ENCODE results near the gene EPS8.

EPS8 gene

DNA sequence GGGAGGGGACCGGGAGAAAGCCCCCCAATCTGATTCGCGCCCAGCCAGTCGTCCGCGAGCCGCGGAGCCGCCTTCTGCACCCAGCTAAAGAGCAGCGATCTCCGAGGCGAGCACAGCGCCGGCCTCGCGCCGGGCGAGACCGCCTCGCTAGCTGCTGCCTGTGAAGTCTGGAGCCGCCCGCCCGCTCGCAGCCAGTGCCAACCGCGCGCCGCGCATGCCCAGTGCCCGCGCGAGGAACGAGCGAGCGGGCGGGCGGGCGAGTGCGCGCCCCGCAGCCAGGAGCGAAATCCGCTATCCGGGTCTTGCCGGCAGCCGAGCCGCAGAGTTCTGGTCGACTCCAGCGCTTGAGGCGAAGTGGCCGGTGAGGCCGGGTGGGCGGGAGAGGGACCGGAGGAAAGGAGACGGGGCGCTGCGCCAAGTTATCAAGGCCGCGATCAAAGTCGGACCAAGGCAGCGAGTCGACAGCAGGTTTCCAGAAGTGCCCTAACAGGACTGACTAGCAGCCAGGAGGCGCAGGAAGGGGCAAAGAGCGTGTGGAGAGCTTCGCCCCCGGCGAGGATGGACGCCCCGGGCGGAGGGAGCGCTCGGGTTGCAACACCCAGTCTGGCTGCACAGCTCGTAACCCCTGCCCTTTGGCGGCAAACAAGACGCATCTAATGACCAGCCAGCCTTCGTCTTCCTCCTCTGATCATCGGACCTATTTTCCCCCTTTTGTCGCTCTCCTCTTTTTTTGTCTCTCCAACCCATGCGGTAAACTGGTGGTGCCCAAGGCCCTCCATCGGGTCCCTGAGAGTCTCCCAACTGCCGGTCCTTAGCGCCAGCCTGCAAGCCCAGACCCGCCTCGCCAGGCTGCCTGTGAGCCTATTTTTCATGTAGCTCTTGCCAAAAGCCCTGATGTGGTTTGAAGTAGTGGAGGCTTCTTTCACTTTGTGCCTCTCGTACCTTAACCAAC is at the start of gene EPS8:
Gene EPS8 (minus strand): TSS at position 169 of the 952 bp plus-strand sequence. CDS start 106,437 bp downstream, outside the sequence.
- DNase-seq: peak; percentile 69

DNA sequence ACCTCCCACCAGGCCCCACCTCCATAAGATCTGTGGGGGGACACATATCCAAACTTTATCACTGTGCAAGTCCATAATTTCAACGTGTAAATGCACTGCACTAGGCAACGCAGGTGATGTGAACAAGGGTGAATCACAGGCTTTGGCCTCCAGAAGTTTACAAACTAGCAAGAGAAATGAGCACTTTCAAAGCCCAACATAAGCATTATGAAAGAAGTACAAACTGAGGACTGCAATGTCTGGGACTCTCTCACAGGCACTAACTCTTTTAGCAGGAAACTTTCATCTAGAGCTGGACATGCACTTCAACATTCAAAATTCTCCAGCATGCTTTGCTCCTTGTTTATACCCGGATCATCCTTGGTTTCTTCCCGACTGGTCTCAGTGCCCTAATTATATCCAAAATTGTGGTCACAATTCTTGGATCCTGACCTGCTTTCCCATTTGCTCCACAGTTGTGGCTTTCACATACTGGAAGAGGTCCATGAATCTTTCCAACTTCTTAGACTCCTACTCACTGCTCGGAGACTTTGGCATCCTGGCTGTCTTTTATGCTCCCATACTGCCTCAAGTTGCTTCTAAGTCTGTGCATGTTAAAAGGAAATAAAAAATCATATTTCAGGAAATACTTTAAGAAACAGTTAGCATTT is 48.1 kb upstream of the EPS8 start:
- DNase-seq: no peak

DNA sequence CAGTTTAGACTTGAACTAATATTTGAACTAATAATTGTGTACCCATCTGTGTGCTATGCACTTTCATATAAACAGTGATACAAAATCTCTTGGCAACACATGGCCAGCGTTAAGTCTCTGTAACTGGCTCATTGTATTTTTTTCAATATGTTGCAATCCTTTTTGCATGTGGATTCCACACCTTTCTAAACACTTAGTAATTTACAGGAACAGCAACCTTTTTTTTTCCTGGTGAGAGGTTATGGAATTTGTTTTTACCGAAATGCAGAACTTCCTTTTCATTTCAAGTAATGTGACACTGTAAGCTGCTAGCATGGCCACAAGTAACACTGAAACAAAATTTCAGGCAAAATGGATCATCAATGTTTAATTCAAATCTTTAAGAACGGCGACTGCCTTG is 45.4 kb upstream of the EPS8 start:
- DNase-seq: no peak

DNA sequence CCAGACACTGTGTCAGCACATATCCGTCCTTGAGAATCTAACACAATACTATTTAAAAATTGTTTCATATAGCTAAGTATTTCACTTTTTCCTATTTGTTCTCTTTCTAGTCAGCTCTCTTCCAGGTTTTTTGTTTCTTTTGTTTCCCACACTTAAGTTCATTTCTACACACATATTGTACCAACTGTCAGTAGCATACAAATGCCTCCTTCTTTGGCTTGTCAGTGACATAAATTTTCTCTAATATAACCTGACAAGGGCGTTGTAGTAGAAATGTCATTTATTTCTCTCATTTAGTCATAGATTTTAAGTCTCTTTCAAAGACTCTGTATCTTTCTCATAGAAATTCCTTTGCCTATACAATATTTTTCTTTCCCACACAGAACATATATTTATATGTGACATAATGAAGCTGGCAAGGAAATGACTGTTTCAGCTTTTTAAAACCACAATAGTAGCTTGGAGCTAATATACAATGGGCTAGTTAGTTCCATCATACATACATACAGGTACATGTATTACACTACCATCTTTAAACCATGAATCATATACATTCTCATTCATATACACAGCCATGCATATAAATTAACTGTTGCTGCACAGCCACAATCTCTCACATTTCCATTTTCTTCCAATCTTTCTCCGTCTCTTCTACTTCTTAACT is 42.3 kb upstream of the EPS8 start:
- DNase-seq: no peak

DNA sequence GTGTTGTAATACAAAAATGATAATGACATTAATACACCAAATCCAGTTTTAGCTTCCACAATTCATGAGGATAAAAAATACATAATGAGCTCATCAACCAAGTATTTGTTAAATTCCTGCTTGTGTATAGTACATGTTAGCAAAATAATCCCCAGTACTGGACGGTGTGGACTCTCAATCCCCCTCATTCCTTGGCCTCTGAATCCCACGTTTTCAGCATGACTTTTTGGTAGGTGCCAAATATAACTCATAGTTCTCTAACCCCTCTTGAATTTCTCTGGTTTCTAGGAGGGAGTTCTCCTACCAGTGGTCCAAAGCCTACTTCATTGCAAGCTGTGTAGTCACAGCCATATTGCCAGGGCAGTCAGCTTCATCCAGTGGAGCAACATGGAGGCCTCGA is 41.4 kb upstream of the EPS8 start:
- DNase-seq: no peak

DNA sequence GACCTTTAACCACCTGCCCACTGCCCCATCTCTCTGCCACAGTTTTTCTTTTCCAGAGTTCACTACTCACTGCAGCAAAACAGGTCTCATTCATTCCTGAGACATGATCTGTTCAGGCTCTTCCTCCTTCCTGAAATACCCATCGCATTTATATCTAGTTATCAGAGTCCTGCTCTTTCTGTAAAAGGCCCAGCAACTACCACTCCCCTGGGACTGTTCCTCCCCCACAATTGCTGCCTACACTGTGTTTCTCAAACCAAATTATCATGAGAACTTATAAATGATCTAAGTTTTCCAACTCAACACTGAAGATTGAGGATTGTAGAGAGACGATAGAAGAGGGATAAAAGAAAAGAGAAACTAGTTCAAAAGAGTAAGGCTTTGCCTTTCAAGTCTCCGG is 40.8 kb upstream of the EPS8 start:
- no peak for DNase-seq

DNA sequence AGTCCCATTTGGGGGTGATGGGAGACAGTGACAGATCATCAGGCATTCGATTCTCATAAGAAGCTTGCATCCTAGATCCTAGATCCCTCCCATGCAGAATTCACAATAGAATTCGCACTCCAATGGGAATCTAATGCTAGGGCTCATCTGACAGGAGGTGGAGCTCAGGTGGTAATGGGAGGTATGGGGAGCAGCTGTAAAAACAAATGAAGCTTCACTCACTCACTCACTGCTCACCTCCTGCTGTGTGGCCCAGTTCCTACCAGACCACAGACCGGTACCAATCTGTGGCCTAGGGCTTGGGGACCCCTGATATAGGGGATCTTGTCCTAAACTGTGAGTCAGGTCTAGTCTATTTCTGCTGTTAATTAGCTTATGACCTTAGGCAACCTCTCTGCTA is 40.1 kb upstream of the EPS8 start:
- DNase-seq: no peak

DNA sequence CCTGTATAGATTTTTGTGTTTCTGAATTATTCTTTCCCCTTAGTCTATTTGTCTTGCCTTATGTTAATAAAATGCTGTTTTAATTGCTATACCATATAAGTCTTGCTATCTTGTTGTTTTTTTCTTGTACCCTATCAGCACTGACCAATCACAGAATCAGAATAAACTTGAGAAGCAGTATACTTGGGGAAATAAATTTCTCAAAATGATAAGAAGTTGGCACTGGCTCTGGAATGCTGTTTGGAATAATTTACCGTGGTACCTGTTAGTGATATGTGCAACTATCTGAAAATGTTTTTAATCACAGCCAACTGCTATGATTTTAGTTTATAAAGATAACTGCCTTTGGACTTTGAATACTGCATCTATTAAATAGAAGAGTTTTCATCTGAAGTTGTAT is 37.9 kb upstream of the EPS8 start:
- DNase-seq: no peak

DNA sequence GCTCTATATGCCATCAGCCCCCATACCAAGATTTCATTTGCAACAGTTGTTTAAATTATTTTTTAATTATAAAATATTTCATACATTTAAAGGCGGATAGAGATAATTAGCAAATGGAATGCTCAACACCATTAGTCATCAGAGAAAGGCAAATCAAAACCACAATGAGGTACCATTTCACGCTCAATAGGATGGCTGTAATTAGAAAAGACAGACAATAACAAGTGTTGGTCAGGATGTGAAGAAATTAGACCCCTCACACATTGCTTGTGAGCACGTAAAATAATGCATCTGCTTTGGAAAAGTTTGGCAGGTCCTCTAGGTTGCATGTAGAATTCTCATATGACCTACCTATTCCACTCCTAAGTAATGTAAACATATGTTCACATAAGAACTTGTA is 35.3 kb upstream of the EPS8 start:
- no peak for DNase-seq

DNA sequence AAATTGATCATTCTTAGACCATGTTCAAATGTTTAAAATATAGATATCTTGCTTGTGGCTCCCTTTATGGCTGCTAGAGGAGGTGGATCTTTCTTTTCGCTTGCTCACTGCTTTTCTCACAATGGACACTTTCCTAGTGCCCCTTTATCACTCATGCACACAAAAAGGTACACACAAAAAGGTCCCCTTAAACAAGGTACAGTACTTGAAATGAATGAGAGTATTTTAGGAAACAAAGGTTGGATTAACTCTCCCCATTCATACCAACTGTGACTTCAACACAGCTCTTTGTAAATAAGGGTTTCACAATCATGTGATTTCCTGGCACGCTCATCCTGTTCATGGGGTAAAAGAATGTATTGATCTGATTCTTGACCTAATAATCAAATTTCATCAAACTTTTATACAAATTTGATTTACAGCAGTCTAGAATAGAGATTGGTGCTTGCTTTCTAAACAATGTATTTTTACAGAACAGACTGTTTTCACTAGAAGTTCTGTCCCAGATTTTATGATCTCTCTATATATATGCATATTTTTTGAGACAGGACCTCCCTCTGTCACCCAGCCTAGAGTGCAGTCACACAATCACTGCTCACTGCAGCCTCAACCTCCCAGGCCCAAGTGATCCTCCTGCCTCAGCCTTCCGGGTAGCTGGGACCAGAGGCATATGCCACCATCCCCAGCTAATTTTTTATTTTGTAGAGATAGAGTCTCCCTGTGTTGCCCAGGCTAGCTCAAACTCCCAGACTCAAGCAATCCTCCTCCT is 34.4 kb upstream of the EPS8 start:
- DNase-seq: no peak

DNA sequence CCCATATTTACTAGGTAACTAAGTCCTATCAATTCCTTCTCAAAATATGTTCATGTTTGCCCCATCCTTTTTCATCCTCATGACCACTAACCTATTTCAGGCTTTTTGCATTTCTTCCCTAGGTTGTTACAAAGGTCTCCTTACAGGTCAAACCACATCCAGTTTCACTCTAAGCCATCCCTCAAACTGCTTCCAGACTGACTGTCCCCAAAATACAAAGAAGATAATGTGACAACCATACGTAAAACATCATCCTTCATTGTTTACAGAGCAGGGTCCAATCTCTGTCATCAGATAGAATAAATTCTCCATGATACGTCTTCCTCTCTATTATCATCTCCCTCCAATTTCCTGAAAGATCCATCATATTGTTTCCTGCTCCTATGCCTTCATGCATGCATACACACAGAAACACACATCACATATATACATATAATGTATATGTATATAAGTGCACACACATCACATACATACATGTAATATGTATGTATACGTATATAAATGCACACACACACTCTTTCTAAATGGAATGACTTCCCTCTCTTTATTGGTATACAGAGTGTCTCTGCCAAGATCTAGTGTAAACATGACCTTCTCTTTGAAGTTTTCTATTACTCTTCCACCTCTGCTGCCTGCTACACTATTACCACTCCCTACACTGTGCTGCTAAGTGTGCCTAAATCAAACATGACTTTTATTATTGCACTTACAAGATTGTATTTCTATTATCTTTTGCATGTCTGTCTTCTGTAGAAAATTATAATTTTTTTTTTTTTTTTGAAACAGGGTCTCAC is 30.7 kb upstream of the EPS8 start:
- DNase-seq: no peak

DNA sequence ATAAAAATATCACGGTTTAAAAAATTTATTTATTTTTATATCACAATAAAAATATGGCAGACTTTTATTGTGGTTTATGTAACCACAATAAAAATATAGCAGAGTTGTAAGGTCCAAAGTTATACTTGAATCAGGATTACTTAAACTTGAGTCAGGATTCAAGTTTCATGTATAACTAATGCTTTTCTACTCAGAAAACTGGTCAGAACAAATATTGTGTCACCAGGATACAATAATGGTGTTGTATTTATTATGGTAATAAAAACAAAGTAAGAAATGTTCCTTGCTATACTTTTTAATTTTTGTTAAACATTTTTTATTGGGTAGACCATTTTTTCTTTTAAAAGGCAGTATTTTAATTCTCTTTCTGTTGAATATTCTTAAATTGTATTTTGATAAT is 29.2 kb upstream of the EPS8 start:
- DNase-seq: no peak

DNA sequence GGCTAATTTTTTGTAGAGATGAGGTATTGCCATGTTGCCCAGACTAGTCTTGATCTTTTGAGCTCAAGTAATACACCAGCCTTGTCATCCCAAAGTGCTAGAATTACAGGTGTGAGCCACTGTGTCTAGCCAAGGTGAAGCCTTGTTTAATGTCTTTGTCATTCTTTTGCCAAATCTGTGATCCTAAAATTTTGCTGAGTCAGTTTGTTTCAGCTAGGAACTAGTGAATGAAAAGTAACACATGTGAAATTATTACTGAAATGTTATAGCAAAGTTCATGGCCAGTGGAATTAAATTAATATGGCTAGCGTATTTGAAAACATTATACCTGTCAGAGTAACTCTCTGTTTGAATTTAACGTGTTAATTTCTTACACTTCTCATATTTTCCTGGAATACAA is 26.5 kb upstream of the EPS8 start:
- DNase-seq: no peak

DNA sequence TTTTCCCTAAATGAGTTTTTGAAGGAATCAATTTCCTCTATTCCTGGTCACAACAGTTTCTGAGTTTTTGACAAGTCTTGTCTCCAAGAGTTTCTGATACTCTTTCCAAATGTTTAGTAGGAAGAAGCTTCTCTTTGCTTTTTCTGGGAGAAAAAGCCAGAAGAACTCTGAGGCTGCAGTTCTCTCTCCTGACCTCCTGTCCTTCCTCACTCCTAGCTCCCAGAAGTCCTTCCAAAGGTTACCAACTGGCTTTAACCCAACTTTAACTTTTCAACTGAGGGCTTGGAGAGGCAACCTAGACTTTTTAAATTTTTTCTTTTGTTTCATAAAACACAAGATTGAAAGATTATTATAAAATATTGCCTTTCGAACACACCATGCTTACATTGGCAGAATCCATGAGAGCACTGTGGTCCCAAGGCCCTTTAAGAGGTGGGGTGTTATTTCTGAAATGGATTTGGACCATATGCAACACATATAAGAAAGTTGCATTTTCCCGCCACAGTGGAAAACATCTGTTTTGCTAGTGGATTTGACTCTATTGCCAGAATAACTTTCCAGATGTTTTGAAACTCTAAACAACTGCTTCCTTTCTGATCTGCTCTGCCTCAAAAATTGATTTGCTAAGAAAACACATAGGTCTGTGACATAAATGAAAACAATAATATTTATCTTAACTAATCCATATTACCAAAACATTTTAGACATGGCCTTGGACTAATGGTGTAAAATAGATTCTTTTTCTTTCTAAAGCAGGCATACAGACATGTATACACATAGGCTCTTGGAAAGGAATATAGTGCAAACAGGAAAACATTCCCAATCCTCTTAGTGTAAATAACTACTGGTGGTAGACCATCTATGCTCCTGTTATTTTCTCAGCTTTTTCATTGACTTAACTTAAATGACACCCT is 22.3 kb upstream of the EPS8 start:
- no peak for DNase-seq

DNA sequence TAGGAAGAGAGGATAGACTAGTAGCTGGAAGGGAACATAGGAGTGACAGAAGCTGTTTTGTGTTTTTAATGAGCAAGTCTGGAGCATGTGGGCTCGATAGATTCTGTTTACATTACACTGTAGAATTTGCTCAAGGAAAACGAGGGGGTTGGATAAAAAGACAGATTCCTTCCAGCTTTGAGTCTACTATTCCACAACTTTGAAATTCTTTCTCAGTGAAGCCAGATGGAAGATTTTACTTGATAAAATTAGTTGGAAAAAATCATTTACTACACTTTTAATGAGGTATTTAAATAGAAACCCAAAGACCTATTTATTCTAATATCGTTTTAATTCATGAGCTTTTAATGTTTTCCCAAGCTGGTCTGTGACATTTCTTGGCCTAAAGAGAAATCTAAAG is 19.5 kb upstream of the EPS8 start:
- DNase-seq: no peak

DNA sequence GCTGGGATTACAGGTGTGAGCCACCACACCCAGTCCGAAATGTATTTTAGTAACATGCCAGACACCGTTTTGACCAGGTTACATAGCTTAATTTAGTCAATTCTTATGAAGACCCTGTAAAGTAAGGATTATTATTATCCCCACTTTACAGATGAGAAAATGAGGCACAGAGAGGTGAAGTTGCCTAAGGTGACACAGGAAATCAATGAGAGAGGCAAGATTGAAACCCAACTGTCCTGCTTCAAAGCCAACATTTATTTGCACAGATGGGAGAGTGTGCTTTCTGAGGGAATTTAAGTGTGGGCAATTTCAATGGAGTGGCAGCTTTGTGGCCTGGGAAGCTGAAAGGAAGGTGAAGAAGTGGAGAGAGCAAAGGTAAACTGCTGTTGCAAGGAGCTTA is 19.1 kb upstream of the EPS8 start:
- DNase-seq: no peak

DNA sequence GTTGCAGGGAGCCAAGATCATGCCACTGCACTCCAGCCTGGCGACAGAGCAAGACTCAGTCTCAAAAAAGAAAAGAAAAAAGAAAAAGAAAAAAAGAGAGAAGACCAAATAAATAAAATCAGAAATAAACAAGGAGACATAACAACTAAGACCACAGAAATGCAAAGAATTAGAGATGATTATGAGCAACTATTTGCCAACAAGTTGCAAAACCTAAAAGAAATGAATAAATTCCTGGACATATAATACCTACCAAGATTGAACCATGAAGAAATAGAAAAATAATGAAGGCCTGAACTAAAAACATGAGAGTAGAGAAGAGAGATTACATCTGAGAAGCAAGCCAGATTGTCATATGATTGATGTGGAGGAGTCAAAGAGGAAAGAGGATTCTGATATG is 17.6 kb upstream of the EPS8 start:
- DNase-seq: no peak

DNA sequence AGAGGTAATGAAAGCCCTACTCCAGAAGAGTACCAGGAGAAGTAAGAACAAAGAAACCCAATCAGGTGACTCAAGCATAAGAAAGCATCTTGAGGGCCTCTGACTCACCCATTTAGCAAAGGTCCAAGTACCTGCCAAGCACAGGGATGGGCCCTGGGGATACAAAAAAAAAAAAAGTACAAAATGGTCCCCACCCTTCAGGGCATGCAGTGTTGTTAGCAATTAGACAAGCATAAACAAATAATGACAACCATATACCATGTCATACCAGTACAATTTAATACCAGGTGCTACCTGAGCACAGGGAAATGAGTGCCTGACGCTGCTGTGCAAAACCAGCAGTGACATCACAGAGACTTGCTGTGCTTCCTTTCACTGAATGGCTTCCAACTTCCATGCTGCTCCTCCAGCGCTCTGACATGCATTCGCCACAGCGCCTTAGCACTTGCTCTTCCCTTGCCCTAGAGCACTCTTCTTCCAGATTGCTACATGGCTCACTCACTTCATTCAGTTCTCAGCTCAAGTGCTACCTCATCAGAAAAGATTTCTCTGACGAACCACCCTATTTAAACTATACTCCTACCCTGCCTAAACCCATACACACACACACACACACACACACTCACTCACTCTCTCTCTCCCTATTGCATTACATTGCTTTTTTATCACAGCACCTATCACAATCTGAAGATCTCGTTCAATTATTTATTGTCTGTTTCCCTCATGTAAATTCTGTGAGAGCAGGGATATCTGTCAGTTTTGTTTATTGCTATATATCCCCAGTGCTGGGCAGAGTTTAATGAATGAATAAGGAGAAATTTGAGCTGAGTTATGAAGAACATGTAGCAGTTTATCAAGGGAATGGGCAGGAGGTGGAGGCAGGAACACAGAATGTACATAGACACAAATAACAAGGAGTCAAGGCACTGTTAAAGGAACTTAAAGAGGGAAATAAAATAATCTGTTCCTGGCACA is 12.9 kb upstream of the EPS8 start:
- DNase-seq: no peak

DNA sequence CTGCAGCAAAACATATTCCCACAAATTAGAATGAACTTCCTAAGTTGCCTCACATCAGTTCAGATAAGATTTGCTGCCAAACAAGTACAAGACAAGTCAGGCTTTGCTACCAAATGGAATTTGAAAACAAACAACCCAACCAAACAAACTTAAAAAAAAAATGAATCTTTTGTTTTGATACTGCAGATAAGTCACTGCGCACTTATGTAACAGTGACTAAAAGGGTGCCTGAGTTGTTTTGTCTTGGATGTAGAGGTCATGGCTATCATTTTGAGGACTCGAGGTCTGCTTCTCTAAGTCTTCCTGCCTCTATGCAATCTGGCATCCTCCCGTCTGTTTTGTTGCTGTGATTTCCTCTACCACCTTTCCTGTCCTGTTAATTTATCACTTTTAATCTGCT is 11.1 kb upstream of the EPS8 start:
- no peak for DNase-seq

DNA sequence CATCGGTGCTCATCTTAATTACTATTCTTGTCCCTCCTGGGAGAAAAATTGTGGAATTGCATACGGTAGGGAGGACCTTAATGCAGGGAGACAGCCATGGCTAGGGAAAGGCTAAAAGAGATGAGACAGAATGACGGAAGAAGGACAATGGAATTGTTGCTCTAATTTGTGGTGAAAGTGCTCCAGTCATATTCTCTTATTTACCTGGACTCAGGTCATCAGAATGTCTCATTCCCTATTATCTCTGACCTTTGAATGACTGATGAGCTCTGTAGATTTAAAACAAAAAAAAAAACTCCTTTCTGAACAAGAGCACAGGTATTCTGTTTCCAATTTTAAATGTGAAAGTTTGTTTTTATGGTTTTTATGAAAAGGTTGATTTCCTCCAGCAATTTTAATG is 8.6 kb upstream of the EPS8 start:
- no peak for DNase-seq

All from NCI-H1694 (cell line).